Glutamatergic neuron (in vitro differentiated cells): ENCODE measurements around the gene CDS2. TPM values are rescaled to one million over a fixed set of nuclear protein-coding genes. Genes with fewer than 3 reads are reported as not detected.
"Not testable (repeated sequence)": the region's sequence is repeated elsewhere in the genome, so short reads cannot be mapped to it uniquely, and the experiment has no call there.

Experiments used
- DNase-seq: peaks from one replicate; pipeline ENCODE4 v3.0.0; 2022
- H3K27ac Mint-ChIP-seq: one replicate; pipeline ENCODE4 v1.8.0; 2020; ENCODE audit warnings: mild to moderate bottlenecking, mixed read lengths, inconsistent platforms; ENCODE audit not compliant: unreplicated experiment
- H3K27me3 Mint-ChIP-seq: one replicate; pipeline ENCODE4 v1.8.0; 2020; ENCODE audit warnings: mild to moderate bottlenecking, moderate library complexity, mixed read lengths, inconsistent platforms; ENCODE audit not compliant: unreplicated experiment
- H3K36me3 Mint-ChIP-seq: one replicate; pipeline ENCODE4 v1.8.0; 2020; ENCODE audit warnings: mild to moderate bottlenecking, mixed read lengths, inconsistent platforms; ENCODE audit not compliant: unreplicated experiment
- H3K4me1 Mint-ChIP-seq: one replicate; pipeline ENCODE4 v1.8.0; 2020; ENCODE audit warnings: mild to moderate bottlenecking, low read depth, mixed read lengths, inconsistent platforms; ENCODE audit not compliant: unreplicated experiment
- H3K4me3 Mint-ChIP-seq: one replicate; pipeline ENCODE4 v1.8.0; 2020; ENCODE audit warnings: mild to moderate bottlenecking, mixed read lengths, inconsistent platforms; ENCODE audit not compliant: unreplicated experiment
- H3K9me3 Mint-ChIP-seq: one replicate; pipeline ENCODE4 v1.8.0; 2020; ENCODE audit warnings: mild to moderate bottlenecking, moderate library complexity, mixed read lengths, inconsistent platforms; ENCODE audit not compliant: unreplicated experiment
- CTCF ChIP-seq: fragments of 200-600 bp; sonication (generic); IDR thresholded peaks from one replicate; pipeline ENCODE4 v1.5.0; 2021; ENCODE audit not compliant: partially characterized antibody, unreplicated experiment
- total RNA-seq: library from RNA; stranded (reverse); fragmentation: NEBNext Ultra II Directional; extraction: Animal tissue kit (Norgen Biotek cat#: 25700); gene quantifications from one replicate; pipeline ENCODE4 v1.2.1, GENCODE V29; 2021; ENCODE audit not compliant: unreplicated experiment

CDS2 gene
- total RNA-seq, 1 donor from 2014 or later, result 153 TPM

- peak overlapping the region; percentile 49 for H3K27ac Mint-ChIP-seq
- H3K4me1 Mint-ChIP-seq, result peaks cover 5% of the 10 kb centered on the region
- DNase-seq, result no peak
- no peaks in the 10 kb centered on the region for H3K36me3 Mint-ChIP-seq
- TF ChIP-seq CTCF, result no peak
- peaks cover 2% of the 10 kb centered on the region for H3K27me3 Mint-ChIP-seq
- peak overlapping the region; percentile 26 for H3K4me3 Mint-ChIP-seq
- H3K9me3 Mint-ChIP-seq, result peaks cover 3% of the 10 kb centered on the region
These were observed 31.4 kb upstream of the CDS2 start for GRCh38 chr20:5095454-5095853.

GRCh38 chr20:5095931-5096330 is 30.9 kb upstream of the CDS2 start:
- no peak for TF ChIP-seq CTCF
- Mint-ChIP-seq H3K36me3 (no peaks in the 10 kb centered on the region), H3K9me3 (peaks cover 3% of the 10 kb centered on the region), H3K4me1 (peaks cover 5% of the 10 kb centered on the region), H3K27me3 (peaks cover 2% of the 10 kb centered on the region), H3K4me3 (no peak overlapping the region), H3K27ac (peak overlapping the region; percentile 74)
- DNase-seq, result peak; percentile 30

- Mint-ChIP-seq H3K4me1 (peaks cover 5% of the 10 kb centered on the region), H3K27me3 (peaks cover 2% of the 10 kb centered on the region), H3K9me3 (peaks cover 3% of the 10 kb centered on the region), H3K36me3 (no peaks in the 10 kb centered on the region), H3K4me3 (no peak overlapping the region), H3K27ac (peak overlapping the region; percentile 74)
- no peak for TF ChIP-seq CTCF
- no peak for DNase-seq
These were observed 30.3 kb upstream of the CDS2 start for GRCh38 chr20:5096463-5096862.

- H3K27ac Mint-ChIP-seq, H3K36me3 Mint-ChIP-seq, DNase-seq, H3K9me3 Mint-ChIP-seq, H3K4me1 Mint-ChIP-seq, H3K4me3 Mint-ChIP-seq, H3K27me3 Mint-ChIP-seq: not testable (repeated sequence)
These were observed 27.8 kb upstream of the CDS2 start for GRCh38 chr20:5099009-5099408.

GRCh38 chr20:5099909-5100308 is 26.9 kb upstream of the CDS2 start:
- H3K27ac Mint-ChIP-seq, H3K27me3 Mint-ChIP-seq, H3K4me3 Mint-ChIP-seq, H3K9me3 Mint-ChIP-seq, H3K36me3 Mint-ChIP-seq, DNase-seq, H3K4me1 Mint-ChIP-seq: not testable (repeated sequence)

- peaks cover 5% of the 10 kb centered on the region for H3K36me3 Mint-ChIP-seq
These were observed 26.0 kb upstream of the CDS2 start for GRCh38 chr20:5100684-5101347.

More at GRCh38 chr20:5100684-5101347, 26.0 kb upstream of the CDS2 start:
- peaks cover 2% of the 10 kb centered on the region for H3K27me3 Mint-ChIP-seq
- peak; percentile 94 for TF ChIP-seq CTCF
- H3K4me1 Mint-ChIP-seq, result peaks cover 3% of the 10 kb centered on the region
- peaks cover 7% of the 10 kb centered on the region for H3K9me3 Mint-ChIP-seq
- DNase-seq, result peak; percentile 81
- no peak overlapping the region for H3K27ac Mint-ChIP-seq
- H3K4me3 Mint-ChIP-seq, result no peak overlapping the region
